Measurements from ENCODE around the gene PALM2AKAP2.

DNA sequence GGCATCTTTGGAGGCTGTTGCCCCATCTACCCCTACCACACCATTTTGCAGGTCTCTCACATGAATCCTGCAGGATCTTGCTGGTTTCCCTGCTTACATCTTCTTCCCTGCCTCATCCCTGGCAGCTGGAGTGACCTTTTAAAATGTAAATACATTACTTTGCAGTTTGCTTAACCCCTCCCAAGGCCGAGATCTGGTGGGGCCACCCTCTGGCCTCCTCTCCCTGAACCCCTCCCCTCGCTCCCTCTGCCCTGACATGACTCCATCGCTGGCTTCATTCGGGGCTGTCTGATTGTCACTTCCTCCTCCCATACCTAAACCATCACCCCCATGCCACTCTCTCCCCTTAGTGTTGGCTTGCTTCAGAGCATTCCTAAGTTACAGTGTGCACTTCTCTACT lies 12.6 kb upstream of the PALM2AKAP2 start:
- TF ChIP-seq YY1 (IDR thresholded peaks at IDR 0.05; ENCODE audit: insufficient read depth, insufficient read length) = no peak
- no peak for TF ChIP-seq SUZ12 (IDR thresholded peaks at IDR 0.05; ENCODE audit: extremely low read depth, insufficient read depth, insufficient read length)

All from NT2/D1 (cell line).